ENCODE data around the gene OTOP2.
A peak's percentile ranks its signal among the peaks of the same experiment; 100 is the strongest.
"Not testable (repeated sequence)": the region's sequence is repeated elsewhere in the genome, so short reads cannot be mapped to it uniquely, and the experiment has no call there.

OTOP2 gene

GRCh38 chr17:74953134-74953687 is 29.1 kb downstream of the OTOP2 start:
- no peak for DNase-seq

- no peak for DNase-seq
Measured at GRCh38 chr17:74954115-74954514, 30.0 kb downstream of the OTOP2 start.

DNA sequence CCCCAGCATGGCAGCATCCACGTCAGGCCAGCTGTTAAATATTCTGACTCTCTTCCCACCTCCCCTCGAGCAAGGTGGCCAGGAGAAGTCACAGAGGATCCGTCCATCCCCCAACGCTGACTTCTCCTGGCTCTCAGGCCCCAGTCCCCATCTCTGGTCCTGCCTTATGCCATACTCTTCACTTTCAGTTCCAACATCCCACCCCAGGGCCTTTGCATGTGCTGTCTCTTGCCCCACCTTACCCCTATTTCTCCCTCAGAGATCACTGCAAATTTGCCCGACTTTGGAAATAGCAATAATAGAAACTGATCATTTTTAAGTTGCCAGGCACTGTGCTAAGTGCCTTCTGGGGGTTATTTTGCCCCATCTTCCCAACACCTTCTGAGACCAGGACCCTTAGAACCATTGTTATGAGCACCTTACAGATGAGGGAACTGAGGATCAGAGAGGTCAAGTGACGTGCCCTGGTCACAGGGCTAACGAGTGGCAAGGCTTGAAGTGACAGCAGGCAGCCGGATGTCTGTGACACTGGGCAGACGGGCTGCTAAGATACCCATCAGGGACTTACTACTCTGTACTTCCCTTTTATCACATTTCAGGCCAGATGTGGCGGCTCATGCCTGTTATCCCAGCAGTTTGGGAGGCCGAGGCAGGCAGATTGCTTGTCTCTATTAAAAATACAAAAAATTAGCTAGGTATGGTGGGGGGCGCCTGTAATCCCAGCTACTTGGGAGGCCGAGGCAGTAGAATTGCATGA is 30.8 kb downstream of the OTOP2 start:
- no peak for DNase-seq

DNA sequence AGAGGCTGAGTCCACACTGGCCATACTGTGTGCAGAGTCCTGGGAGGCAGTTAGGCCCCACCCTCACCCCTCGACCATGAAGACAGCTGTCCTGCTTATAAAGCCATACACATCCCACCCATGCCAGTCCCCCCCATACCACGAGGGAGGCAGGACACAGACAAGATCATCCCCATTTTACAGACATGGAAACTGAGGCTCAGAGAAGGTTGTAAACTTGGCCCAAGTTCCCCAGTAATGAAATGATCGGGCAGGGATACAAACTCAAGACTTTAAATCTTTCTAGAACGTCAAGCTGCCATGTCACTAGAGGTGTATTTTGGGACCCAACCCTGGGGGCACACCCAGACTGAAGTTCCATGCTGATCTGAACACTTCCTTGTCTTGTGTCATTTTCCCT is 32.0 kb downstream of the OTOP2 start:
- DNase-seq = no peak

- DNase-seq = peak; percentile 45 to 74 (median 59)
Measured at GRCh38 chr17:74957935-74958740, 34.1 kb downstream of the OTOP2 start.

GRCh38 chr17:74959826-74960515 is 35.9 kb downstream of the OTOP2 start:
- no peak for DNase-seq

DNA sequence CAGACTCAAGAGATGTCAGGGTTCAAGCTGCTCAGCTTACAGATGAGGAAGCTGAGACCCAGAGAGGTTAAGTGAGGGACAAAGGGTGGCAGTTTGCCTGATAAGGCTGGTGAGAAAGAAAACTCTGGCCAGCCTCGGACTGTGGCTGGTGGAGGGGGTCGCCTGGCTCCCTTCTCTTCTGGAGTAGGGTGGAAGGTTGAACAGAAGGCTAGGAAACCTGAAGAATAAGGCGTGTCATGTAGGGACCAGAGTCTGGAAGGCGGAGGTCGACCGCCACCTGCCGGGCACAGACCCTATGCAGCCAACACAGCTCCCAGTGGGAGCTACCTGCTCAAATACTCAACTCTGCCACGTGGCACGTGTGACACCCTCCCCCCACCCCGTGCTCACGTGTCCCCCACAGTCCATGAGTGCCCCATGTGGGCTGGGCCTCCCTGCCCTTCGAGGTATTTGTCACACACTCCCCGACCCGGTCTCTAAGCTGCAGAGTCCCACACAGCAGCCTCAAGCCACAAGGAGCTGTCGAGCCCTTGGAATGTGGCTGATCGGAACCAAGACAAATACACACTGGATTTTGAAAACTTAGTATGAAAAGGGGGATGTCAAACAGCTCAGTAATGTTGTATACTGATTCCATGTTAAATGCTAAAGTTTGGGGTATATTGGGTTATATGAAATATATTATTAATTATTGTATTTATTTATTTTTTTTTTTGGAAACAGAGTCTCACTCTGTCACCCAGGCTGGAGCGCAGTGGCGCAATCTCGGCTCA is 36.7 kb downstream of the OTOP2 start:
- peak in 3 of 5 donors; percentile 18 to 54 (median 23) for DNase-seq

DNA sequence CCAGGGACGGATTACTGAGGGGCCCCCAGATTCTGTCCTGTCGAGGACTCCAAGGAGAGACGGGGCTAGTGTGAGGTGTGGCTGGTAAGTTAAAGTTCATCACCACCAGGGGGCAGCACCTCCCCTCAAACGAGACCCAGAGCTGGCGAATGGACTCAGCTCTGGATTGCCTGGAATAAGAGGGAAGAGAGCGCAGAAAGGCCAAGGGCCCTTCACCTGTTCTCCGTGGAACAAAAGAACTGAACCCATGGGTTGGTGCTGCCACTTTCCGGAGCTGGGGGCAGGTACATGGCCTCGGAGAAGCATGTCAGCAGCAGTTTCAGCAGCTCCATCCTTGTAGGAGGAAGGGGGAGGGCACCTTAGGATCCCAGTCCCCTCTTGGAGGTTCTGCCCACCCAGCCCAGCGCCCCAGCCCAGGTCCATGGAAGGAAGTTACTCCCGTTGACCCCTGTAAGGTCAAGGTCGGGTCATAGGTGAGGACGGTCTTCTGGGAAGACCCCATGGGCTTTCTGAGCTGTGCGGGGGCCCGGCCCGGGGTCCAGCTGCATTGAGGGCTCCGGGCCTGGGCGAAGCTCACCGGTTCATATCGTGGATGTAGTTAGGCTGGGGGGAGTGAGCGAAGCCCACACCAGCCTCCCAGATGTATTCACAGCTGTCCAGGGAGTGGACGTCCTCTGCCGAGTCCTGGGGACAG is 37.7 kb downstream of the OTOP2 start:
- DNase-seq = peak; percentile 61 to 84 (median 75)

DNA sequence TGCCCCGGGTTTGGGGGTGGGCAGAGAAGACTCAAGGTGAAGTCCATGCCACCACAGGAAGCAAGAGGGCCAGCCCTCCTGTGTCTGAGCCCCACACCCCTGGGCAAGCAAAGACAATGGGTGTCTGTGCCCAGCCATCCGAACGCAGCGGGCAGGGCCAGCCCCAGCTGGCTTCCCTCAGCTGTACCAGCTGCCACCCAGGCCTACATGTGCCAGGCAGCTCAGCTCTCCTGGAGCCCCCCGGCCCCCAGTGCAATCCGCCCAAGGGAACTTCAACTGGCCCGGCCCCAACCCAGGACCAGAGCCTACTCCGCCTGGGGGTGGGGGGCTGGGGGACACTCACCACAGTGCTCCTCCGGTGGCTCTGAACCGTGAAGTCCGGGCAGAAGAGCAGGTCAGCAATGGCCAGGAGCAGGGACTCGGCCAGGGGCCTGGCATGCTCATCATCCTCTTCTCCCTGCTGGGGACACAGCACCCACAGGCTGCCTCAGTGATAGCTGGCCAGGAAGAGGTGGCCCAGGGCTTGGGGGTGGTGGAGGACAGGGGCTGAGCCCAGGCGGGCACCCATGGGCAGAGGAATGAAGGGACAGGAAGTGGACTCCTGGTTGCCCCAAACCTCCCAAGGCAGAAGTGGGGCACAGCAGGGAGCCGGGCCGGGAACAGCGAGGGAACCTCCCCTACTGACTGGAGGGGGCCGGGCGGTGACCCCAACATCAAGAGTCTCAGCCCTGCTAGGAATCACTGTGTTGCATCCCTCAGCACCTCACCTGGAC is 38.7 kb downstream of the OTOP2 start:
- no peak for DNase-seq

- DNase-seq = no peak
Measured at GRCh38 chr17:74963656-74964055, 39.6 kb downstream of the OTOP2 start.

DNA sequence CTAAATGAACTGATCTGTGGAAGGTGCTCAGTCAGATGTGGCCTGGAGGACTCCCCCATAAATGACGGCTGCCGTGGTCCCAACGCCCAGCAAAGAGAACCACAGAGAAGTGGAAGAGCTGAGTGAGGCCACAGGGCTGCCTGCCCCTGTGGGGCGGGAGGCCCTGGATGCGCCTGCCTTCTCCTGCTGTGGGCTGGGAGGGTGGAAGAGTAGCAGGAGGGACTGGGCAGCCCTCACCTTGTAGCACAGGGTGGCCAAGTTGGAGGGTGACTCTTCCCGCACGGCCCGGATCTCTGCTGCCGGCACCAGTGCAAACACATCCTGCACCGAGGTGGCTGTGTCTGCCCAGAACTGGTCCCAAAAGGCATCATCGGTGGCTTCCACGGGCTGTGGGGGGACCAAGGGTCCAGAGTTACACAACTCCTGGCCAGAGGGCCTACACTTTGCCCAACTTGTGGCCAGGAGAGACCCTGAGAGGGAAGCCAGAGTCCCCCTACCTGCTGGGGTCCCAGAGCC is 40.2 kb downstream of the OTOP2 start:
- DNase-seq = no peak

DNA sequence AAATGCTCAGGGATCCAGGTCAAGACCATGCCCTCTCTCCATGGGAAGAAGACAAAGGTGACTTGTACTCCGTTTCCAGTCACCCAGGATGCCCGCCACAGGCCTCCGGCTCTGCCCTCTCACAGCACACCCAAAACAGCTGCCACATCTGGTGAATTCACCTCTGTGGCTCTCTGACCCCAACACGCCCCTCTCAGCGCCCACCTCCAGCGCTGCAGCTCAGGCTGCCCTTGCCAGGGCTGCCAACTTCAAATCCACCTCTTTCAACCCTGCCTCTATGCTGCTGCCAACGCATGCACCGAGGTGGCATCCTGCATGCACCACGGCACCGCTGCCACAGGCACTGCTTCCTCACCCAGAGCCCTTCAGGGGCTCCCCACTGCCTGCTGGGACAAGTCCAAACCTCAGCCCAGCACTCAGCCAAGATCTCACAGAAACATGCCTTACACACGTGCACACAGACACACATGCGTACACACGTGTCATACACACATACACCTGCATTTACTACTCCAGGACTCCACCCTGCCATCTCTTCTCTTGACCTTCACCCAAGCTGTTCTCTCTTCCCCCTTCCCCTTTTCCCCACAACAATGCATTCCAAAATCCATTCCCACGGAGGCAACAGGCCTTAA is 41.0 kb downstream of the OTOP2 start:
- DNase-seq = no peak

DNA sequence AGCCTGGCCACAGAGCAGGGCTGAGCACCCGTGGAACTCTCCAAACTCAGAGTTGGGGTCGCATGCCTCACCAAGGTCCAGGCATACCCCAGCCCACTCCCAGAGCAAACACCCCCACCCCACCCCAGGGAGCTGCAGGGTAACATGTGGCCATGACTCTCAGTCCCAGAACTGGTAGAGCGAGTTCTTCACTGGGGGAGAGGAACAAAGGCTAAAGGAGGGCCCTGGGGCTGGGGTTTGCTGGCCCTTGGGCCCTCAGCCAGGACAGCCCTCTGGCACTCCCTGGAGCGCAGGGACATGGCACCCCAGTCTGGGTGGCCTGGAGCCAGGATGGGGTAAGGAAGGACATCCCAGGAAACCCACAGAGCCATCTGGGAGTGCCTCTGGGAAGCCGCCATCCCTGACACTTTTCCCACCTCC is 44.3 kb downstream of the OTOP2 start:
- no peak for DNase-seq

DNA sequence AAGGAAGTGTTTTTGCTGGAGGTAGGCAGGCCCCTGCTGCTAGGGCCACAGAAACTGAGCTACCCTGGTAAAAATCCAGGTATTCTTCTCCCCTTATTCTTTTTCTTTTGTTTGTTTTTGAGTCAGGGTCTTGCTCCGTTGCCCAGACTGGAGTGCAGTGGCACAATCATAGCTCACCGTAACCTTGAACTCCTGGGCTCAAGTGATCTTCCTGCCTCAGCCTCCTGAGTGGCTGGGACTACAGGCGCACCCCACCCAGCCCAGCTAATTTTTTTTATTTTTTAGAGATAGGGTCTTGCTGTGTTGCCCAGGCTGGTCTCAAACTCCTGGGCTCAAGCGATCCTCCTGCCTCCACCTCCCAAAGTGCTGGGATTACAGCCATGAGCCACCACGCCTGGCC is 45.4 kb downstream of the OTOP2 start:
- not testable (repeated sequence) for DNase-seq

DNA sequence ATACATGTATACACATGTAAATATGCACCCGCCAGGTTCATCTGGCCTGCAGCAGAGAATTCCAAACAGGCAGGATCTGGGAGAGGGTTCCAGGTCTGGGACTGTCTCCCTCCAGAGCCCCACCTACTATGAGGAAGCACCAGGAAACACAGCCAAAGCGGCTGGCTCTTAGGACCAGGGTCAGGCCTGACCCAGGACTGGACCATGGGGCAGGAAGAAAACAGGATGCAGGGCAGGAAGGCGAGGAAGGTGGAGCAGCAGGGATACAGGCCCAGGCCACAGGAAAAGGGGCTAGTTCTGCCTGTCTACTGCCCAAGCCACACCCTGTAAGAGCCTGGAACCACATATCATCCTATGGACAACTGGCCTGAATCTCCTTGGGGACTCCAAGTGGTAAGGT is 46.3 kb downstream of the OTOP2 start:
- no peak for DNase-seq

DNA sequence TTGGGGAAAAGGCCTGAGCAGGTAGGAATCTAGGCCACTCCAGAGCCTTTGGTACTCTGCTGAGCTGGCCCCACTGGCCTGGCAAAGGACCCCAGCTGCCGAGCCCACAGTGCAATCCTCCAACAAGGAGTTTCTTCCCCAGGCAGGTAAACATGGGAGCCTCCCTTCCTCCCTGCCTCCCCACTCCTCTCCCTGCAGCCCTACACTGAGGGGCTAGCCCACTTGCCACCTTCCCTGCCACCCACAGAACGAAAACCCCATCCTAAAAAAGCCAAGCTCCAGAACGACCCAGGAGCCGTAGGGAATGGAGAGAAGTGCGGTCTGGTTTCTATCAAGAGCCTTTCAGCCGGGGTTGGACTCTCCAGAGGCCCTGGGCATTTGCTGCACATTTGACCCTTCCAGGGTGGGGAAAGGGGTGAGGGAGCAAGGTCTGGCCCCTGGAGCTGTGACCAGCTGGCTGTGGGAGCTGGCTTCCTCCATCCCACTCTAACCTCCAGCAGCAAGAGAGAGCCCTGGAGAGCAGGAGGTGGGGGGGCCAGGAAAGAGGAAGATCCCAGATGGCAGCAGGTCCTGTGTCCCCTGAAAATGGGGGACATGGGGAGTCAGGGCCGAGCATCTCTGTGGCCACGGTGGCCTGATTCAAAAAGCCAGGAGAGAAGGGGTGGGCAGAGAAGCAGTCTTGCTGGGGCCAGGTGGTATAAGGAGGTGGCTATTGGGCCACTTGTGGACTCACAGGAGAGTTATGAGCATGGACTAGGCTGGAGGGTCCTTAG is 47.2 kb downstream of the OTOP2 start:
- DNase-seq = no peak

- DNase-seq = no peak
Measured at GRCh38 chr17:74971842-74972106, 47.7 kb downstream of the OTOP2 start.

- DNase-seq = peak; percentile 39 to 82 (median 73)
Measured at GRCh38 chr17:74972107-74972972, 48.3 kb downstream of the OTOP2 start, which contains the start of gene HID1. Gene HID1 (minus strand): TSS chr17:74972759. CDS start chr17:74972656, 103 bp downstream.

DNA sequence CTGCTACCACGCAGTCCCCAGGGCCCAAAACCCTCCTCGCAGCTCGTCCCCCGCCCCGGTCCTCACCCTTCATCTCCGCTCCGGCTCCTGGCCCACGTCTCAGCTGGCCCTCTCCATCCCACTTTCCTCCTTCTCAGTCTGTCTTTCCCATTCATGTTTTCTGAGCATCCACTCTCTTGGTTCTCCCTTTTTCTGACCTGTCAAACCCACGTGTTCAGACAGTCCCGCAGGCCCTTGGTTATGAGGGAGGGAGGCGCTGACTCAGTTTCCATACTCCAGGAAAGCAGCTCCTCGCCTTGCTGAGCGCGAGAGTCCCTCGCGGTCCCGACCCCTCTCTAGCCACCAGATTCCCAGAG is 48.9 kb downstream of the OTOP2 start:
- DNase-seq = no peak

Measured in T-helper 1 cell (primary cell).